Small intestine (tissue), 7 donors: ENCODE measurements around the gene CST9. TPM values are rescaled to one million over a fixed set of nuclear protein-coding genes. Genes with fewer than 3 reads are reported as not detected.
"Not testable (repeated sequence)": the region's sequence is repeated elsewhere in the genome, so short reads cannot be mapped to it uniquely, and the experiment has no call there.

ENCODE experiments used
- DNase-seq, 2 donors: peaks; one replicate each; pipeline versions ENCODE4 v3.0.0 to v3.0.0-alpha.2; 2013
- FAIRE-seq: peaks from 2 replicates; lab custom pipeline; 2012; peaks lifted over from hg19 to GRCh38; lab: Jason Lieb, UNC
- H3K27ac ChIP-seq, 3 donors: one replicate each; pipeline ENCODE4 v1.5.1; 2013; ENCODE audit warnings: low read length in 2 of 3, mild to moderate bottlenecking in 2 of 3, control low read depth in 1 of 3, inconsistent platforms in 1 of 3, low read depth in 1 of 3, moderate library complexity in 1 of 3
- H3K27me3 ChIP-seq, 3 donors: one replicate each; pipeline ENCODE4 v1.6.1; 2013; ENCODE audit warnings: low read length in 3 of 3, inconsistent platforms in 1 of 3; ENCODE audit not compliant: control insufficient read depth in 3 of 3, insufficient read depth in 3 of 3
- H3K36me3 ChIP-seq, 3 donors: one replicate each; pipeline ENCODE4 v1.6.1; 2013; ENCODE audit warnings: low read length in 3 of 3, inconsistent platforms in 1 of 3, low read depth in 1 of 3, mild to moderate bottlenecking in 1 of 3, moderate library complexity in 1 of 3; ENCODE audit not compliant: control insufficient read depth in 3 of 3, insufficient read depth in 2 of 3
- H3K4me1 ChIP-seq, 3 donors: one replicate each; pipeline ENCODE4 v1.6.1; 2013; ENCODE audit warnings: low read length in 2 of 3, inconsistent platforms in 1 of 3, low read depth in 1 of 3, mild to moderate bottlenecking in 1 of 3, moderate library complexity in 1 of 3; ENCODE audit not compliant: control insufficient read depth in 3 of 3, insufficient read depth in 2 of 3
- H3K4me3 ChIP-seq, 3 donors: one replicate each; pipeline ENCODE4 v1.5.1; 2013; ENCODE audit warnings: low read length in 3 of 3, control low read depth in 1 of 3, inconsistent platforms in 1 of 3, low read depth in 1 of 3, mild to moderate bottlenecking in 1 of 3, moderate library complexity in 1 of 3
- H3K9me3 ChIP-seq, 2 donors: one replicate each; pipeline ENCODE4 v1.6.1; 2013; ENCODE audit warnings: low read depth in 1 of 2, low read length in 1 of 2; ENCODE audit not compliant: control insufficient read depth in 2 of 2, insufficient read depth in 1 of 2
- WGBS, 3 donors: extraction: QIAGEN DNeasy Blood & Tissue Kit; methylation state at CpG; one replicate each; pipeline ENCODE4 v1.1.7; 2013; 5-methylcytosine and 5-hydroxymethylcytosine counted together
- polyA plus RNA-seq, 4 donors: library from polyadenylated mRNA; stranded (reverse) in 3 of 4; unstranded in 1 of 4; fragments of 200-250 nt in 3 of 4; fragments of 120-200 nt in 1 of 4; gene quantifications; one replicate each; pipeline versions ENCODE4 v1.2.1 to v1.2.3, GENCODE V29; 2013
- donor health status: healthy with polysubstance abuse.
- donor health status: control.
- donor health status: control.
- donor health status: Bipolar disorder and iron deficiency.
- donor health status: healthy.

CST9 gene
- polyA plus RNA-seq, 4 donors = not detected

- Histone ChIP-seq H3K9me3 (no peaks in the 10 kb centered on the region), H3K27me3 (no peaks in the 10 kb centered on the region), H3K4me3 (no peak overlapping the region), H3K4me1 (peaks cover 0 to 25% (median 0%) of the 10 kb centered on the region in 3 donors), H3K36me3 (no peaks in the 10 kb centered on the region), H3K27ac (peak overlapping the region in 1 of 3 donors; percentile 33)
- DNase-seq (peak in 1 of 2 donors; percentile 26), FAIRE-seq (no peak)
- WGBS, 3 donors = 49 to 65% (median 56%) methylated on average over 5 of the region's 5 CpGs
Measured at GRCh38 chr20:23585449-23585807, 20.3 kb downstream of the CST9 start.

- peaks cover 0 to 25% (median 0%) of the 10 kb centered on the region in 3 donors for H3K4me1 ChIP-seq
- no peak for FAIRE-seq
- H3K27me3 ChIP-seq = no peaks in the 10 kb centered on the region
- H3K27ac ChIP-seq = no peak overlapping the region
- no peaks in the 10 kb centered on the region for H3K36me3 ChIP-seq
- H3K9me3 ChIP-seq = no peaks in the 10 kb centered on the region
- WGBS, 3 donors = 58 to 65% (median 59%) methylated on average over 5 of the region's 5 CpGs
- no peak overlapping the region for H3K4me3 ChIP-seq
- DNase-seq = no peak
Measured at GRCh38 chr20:23584434-23585199, 21.1 kb downstream of the CST9 start.

GRCh38 chr20:23583526-23583925 lies 22.2 kb downstream of the CST9 start:
- no peaks in the 10 kb centered on the region for H3K36me3 ChIP-seq
- no peaks in the 10 kb centered on the region for H3K9me3 ChIP-seq
- no peak overlapping the region for H3K27ac ChIP-seq
- FAIRE-seq (no peak), DNase-seq (no peak)
- H3K27me3 ChIP-seq = no peaks in the 10 kb centered on the region
- peaks cover 0 to 25% (median 0%) of the 10 kb centered on the region in 3 donors for H3K4me1 ChIP-seq
- H3K4me3 ChIP-seq = no peak overlapping the region

DNA sequence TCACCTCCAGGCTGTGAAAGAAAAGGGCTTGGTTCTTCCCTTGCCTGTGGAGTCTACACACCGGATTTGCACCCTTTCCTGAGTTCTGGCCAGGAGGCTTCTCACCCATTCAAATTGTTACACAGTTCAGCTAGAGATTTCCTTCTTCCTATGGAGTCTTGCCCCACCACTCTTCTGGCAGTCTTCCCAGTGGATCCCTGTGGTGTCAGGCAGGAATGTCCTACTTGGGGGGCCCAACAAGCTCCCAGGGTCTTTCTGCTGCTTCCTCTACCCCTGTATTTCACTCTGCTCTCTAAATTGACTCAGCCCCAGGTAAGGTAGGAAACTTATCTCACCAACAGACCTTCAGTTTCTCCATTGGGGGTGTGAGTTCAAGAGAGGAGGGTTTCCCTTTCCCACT lies 23.4 kb downstream of the CST9 start:
- H3K36me3 ChIP-seq = no peaks in the 10 kb centered on the region
- FAIRE-seq = no peak

GRCh38 chr20:23581833-23582232 lies 23.9 kb downstream of the CST9 start:
- not testable (repeated sequence) for FAIRE-seq
- WGBS, 3 donors = 56 to 79% (median 57%) methylated on average over 9 of the region's 9 CpGs

More for the DNA sequence above, 23.4 kb downstream of the CST9 start:
- peaks cover 0 to 25% (median 0%) of the 10 kb centered on the region in 3 donors for H3K4me1 ChIP-seq
- DNase-seq = no peak
- no peaks in the 10 kb centered on the region for H3K9me3 ChIP-seq
- no peak overlapping the region for H3K27ac ChIP-seq
- no peak overlapping the region for H3K4me3 ChIP-seq
- H3K27me3 ChIP-seq = no peaks in the 10 kb centered on the region
- 59 to 90% (median 86%) methylated on average over 1 of the region's 1 CpG for WGBS, 3 donors

GRCh38 chr20:23574977-23575376 lies 30.7 kb downstream of the CST9 start:
- no peaks in the 10 kb centered on the region for H3K27me3 ChIP-seq
- H3K4me1 ChIP-seq = no peaks in the 10 kb centered on the region
- FAIRE-seq = no peak

More at GRCh38 chr20:23581833-23582232, 23.9 kb downstream of the CST9 start:
- peak in 1 of 2 donors; percentile 31 for DNase-seq
- H3K4me1 ChIP-seq = peaks cover 0 to 23% (median 0%) of the 10 kb centered on the region in 3 donors
- H3K27ac ChIP-seq, H3K4me3 ChIP-seq, H3K27me3 ChIP-seq, H3K36me3 ChIP-seq, H3K9me3 ChIP-seq: not testable (repeated sequence)

GRCh38 chr20:23570178-23570760 lies 35.4 kb downstream of the CST9 start:
- no peak overlapping the region for H3K27ac ChIP-seq
- FAIRE-seq (no peak), DNase-seq (no peak)
- H3K4me1 ChIP-seq = no peaks in the 10 kb centered on the region
- H3K36me3 ChIP-seq = no peaks in the 10 kb centered on the region
- 52 to 71% (median 70%) methylated on average over 2 of the region's 2 CpGs for WGBS, 3 donors
- H3K9me3 ChIP-seq = no peaks in the 10 kb centered on the region
- H3K4me3 ChIP-seq = no peak overlapping the region
- no peaks in the 10 kb centered on the region for H3K27me3 ChIP-seq

More at GRCh38 chr20:23574977-23575376, 30.7 kb downstream of the CST9 start:
- Histone ChIP-seq H3K4me3 (no peak overlapping the region), H3K9me3 (no peaks in the 10 kb centered on the region), H3K36me3 (no peaks in the 10 kb centered on the region), H3K27ac (no peak overlapping the region)
- no peak for DNase-seq

GRCh38 chr20:23569570-23569969 lies 36.1 kb downstream of the CST9 start:
- FAIRE-seq (no peak), DNase-seq (no peak)
- Histone ChIP-seq H3K27ac (no peak overlapping the region), H3K27me3 (no peaks in the 10 kb centered on the region), H3K9me3 (no peaks in the 10 kb centered on the region), H3K4me1 (no peaks in the 10 kb centered on the region), H3K4me3 (no peak overlapping the region), H3K36me3 (no peaks in the 10 kb centered on the region)
- WGBS, 3 donors = 63 to 86% (median 69%) methylated on average over 1 of the region's 1 CpG
